OCI-LY1 (cell line): Measurements from ENCODE around the gene ERBB4.

Experiments used
- H2AFZ ChIP-seq: fragments of 200-600 bp; sonication (generic), shearing (Covaris generic); 2 replicates; pipeline ENCODE4 v1.6.0; 2014; ENCODE audit warnings: antibody characterized with exemption, mild to moderate bottlenecking, low read length
- H3F3A ChIP-seq: fragments of 200-600 bp; sonication (generic), shearing (Covaris generic); 2 replicates; pipeline ENCODE4 v1.6.0; 2014; ENCODE audit warnings: mild to moderate bottlenecking, antibody characterized with exemption, low read length, moderate library complexity; ENCODE audit not compliant: insufficient read depth
- H3K27ac ChIP-seq: fragments of 200-600 bp; sonication (generic); 2 replicates; pipeline ENCODE4 v1.5.1; 2014; ENCODE audit warnings: low read length, mixed run types, mild to moderate bottlenecking, low read depth; ENCODE audit not compliant: poor library complexity, severe bottlenecking
- H3K27me3 ChIP-seq: fragments of 200-600 bp; sonication (generic); 2 replicates; pipeline ENCODE4 v1.6.0; 2014; ENCODE audit warnings: antibody characterized with exemption, mild to moderate bottlenecking, low read length, moderate library complexity; ENCODE audit not compliant: insufficient read depth
- H3K36me3 ChIP-seq: fragments of 200-600 bp; sonication (generic); 2 replicates; pipeline ENCODE4 v1.6.1; 2014; ENCODE audit warnings: mild to moderate bottlenecking, antibody characterized with exemption, low read length, moderate library complexity, mixed read lengths; ENCODE audit not compliant: insufficient read depth
- H3K4me1 ChIP-seq: fragments of 200-600 bp; sonication (generic); 2 replicates; pipeline ENCODE4 v1.5.1; 2014; ENCODE audit warnings: mild to moderate bottlenecking, low read length, moderate library complexity; ENCODE audit not compliant: insufficient read depth, severe bottlenecking
- H3K4me2 ChIP-seq: fragments of 200-600 bp; sonication (generic), shearing (Covaris generic); 2 replicates; pipeline ENCODE4 v1.6.1; 2014; ENCODE audit warnings: low read length
- H3K4me3 ChIP-seq: fragments of 200-600 bp; sonication (generic); 2 replicates; pipeline ENCODE4 v1.5.1; 2014; ENCODE audit warnings: low read length, low read depth, mild to moderate bottlenecking, mixed read lengths; ENCODE audit not compliant: poor library complexity, severe bottlenecking
- H3K79me2 ChIP-seq: fragments of 200-600 bp; shearing (Covaris generic); 2 replicates; pipeline ENCODE4 v1.6.1; 2016; ENCODE audit warnings: mixed run types, low read length, mixed read lengths; ENCODE audit not compliant: insufficient read depth
- H3K9ac ChIP-seq: fragments of 200-600 bp; sonication (generic), shearing (Covaris generic); 2 replicates; pipeline ENCODE4 v1.6.1; 2014; ENCODE audit warnings: mild to moderate bottlenecking, low read length, mixed read lengths
- H3K9me2 ChIP-seq: fragments of 200-600 bp; sonication (generic), shearing (Covaris generic); 2 replicates; pipeline ENCODE4 v1.6.1; 2014; ENCODE audit warnings: low read depth, mild to moderate bottlenecking, low read length, mixed read lengths
- H3K9me3 ChIP-seq: fragments of 200-600 bp; shearing (Covaris generic); 2 replicates; pipeline ENCODE4 v1.6.1; 2014; ENCODE audit warnings: low read length, mixed read lengths
- H4K20me1 ChIP-seq: fragments of 200-600 bp; sonication (generic), shearing (Covaris generic); 2 replicates; pipeline ENCODE4 v1.6.0; 2016; ENCODE audit warnings: mild to moderate bottlenecking, low read length; ENCODE audit not compliant: insufficient read depth
- EZH2 ChIP-seq: fragments of 200-600 bp; sonication (generic), shearing (Covaris generic); IDR thresholded peaks from 2 replicates; pipeline ENCODE4 v1.8.0; 2017; ENCODE audit warnings: borderline replicate concordance, mixed run types, mild to moderate bottlenecking, antibody characterized with exemption, low read length, moderate library complexity, mixed read lengths
- TF ChIP-seq, protein P1 (sequence below): fragments of 200-600 bp; sonication (generic), shearing (Covaris generic); IDR thresholded peaks from 2 replicates; pipeline ENCODE4 v1.5.1; 2017; ENCODE audit warnings: mild to moderate bottlenecking, antibody characterized with exemption, low read length, moderate library complexity, mixed read lengths

The ERBB4 gene

DNA sequence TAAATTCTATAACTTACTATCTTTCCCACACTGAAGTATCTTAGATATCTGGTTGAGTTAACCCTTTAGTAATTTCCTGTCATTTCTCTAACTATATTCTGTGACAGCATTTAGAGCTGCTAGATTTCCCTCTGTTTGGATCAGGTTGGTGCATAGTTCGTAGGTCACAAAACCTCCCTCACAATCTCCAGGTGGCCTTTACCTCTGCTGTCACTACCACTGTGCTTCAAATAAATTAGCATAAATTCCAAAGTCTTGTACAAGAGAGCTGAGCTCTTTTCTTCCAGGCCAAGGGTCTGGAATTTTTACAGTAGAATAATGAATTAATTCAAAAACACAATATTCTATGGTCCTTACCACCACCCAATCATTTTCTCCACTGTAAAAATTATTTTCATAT, 739.7 kb downstream of the ERBB4 start:
- no peaks in the 10 kb centered on the region for H3K27me3 ChIP-seq
- H3K9ac ChIP-seq, result no peak overlapping the region
- H4K20me1 ChIP-seq, result no peaks in the 10 kb centered on the region
- TF ChIP-seq, protein P1, sequence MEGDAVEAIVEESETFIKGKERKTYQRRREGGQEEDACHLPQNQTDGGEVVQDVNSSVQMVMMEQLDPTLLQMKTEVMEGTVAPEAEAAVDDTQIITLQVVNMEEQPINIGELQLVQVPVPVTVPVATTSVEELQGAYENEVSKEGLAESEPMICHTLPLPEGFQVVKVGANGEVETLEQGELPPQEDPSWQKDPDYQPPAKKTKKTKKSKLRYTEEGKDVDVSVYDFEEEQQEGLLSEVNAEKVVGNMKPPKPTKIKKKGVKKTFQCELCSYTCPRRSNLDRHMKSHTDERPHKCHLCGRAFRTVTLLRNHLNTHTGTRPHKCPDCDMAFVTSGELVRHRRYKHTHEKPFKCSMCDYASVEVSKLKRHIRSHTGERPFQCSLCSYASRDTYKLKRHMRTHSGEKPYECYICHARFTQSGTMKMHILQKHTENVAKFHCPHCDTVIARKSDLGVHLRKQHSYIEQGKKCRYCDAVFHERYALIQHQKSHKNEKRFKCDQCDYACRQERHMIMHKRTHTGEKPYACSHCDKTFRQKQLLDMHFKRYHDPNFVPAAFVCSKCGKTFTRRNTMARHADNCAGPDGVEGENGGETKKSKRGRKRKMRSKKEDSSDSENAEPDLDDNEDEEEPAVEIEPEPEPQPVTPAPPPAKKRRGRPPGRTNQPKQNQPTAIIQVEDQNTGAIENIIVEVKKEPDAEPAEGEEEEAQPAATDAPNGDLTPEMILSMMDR, result no peak
- TF ChIP-seq EZH2, result no peak
- no peak overlapping the region for H3K4me2 ChIP-seq
- H3K4me1 ChIP-seq, result no peaks in the 10 kb centered on the region
- H3K9me2 ChIP-seq, result no peaks in the 10 kb centered on the region
- no peak overlapping the region for H3K27ac ChIP-seq
- H3K79me2 ChIP-seq, result no peaks in the 10 kb centered on the region
- H3K4me3 ChIP-seq, result no peak overlapping the region
- no peak overlapping the region for H2AFZ ChIP-seq
- H3K36me3 ChIP-seq, result no peaks in the 10 kb centered on the region
- no peaks in the 10 kb centered on the region; the same call in 1 of the 2 replicates for H3K9me3 ChIP-seq
- H3F3A ChIP-seq, result no peaks in the 10 kb centered on the region; the same call in 1 of the 2 replicates

DNA sequence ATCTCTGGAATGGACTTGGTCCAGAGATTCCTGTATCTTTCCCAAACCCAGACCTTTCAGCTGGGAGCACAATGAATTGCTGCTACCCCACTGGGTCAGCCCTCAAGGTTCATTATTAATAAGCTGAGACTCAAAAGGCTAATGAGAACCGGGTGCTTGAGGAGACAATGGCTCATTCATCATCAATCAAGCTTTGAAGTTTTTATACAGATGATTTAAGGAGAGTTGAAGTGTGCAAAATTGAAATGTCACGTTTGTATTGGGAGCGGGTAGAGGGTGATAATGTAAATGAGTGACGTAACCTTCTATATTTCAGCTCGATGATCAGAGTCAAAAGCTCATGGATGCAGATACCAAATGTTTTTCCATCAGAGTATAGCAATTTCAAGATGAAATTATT, 744.9 kb downstream of the ERBB4 start:
- Histone ChIP-seq H3K27ac (no peak overlapping the region), H3K36me3 (no peaks in the 10 kb centered on the region), H3K27me3 (no peaks in the 10 kb centered on the region), H3K9ac (no peak overlapping the region), H3K79me2 (no peaks in the 10 kb centered on the region), H3K4me3 (no peak overlapping the region), H3K9me2 (no peaks in the 10 kb centered on the region), H4K20me1 (no peaks in the 10 kb centered on the region), H3K4me2 (no peak overlapping the region), H2AFZ (no peak overlapping the region), H3K9me3 (no peaks in the 10 kb centered on the region; the same call in 1 of the 2 replicates), H3K4me1 (no peaks in the 10 kb centered on the region), H3F3A (no peaks in the 10 kb centered on the region; the same call in 1 of the 2 replicates)
- TF ChIP-seq EZH2, result no peak
- TF ChIP-seq, protein P1, result no peak

DNA sequence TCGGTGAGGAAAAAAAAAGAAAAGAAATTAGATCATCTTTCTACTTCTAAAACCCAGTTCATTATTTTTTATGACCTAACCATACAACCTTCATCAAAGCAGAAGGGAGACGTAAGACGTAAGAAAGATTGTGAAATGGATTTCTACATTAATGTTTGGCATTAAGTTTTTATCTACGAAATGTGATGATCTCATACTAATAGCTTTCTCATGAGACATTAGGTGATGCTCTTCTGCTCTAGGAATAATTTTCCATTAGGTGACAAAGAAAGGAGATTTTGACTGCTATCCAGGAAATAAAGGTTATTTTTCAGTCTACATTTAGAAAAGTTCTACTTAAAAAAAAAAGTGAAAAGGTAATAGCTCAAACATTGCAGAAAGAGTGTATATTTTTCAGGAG, 748.6 kb downstream of the ERBB4 start:
- Histone ChIP-seq H4K20me1 (no peaks in the 10 kb centered on the region), H2AFZ (no peak overlapping the region), H3K4me2 (no peak overlapping the region), H3K27ac (no peak overlapping the region), H3K4me3 (no peak overlapping the region), H3K79me2 (no peaks in the 10 kb centered on the region), H3K4me1 (no peaks in the 10 kb centered on the region), H3K9ac (no peak overlapping the region), H3F3A (no peaks in the 10 kb centered on the region), H3K9me2 (no peaks in the 10 kb centered on the region), H3K9me3 (no peaks in the 10 kb centered on the region), H3K36me3 (peaks cover 6% of the 10 kb centered on the region; the same call in 1 of the 2 replicates), H3K27me3 (no peaks in the 10 kb centered on the region)
- TF ChIP-seq EZH2, result no peak
- TF ChIP-seq, protein P1, result no peak
